ENCODE data around the gene SCFD2.

DNA sequence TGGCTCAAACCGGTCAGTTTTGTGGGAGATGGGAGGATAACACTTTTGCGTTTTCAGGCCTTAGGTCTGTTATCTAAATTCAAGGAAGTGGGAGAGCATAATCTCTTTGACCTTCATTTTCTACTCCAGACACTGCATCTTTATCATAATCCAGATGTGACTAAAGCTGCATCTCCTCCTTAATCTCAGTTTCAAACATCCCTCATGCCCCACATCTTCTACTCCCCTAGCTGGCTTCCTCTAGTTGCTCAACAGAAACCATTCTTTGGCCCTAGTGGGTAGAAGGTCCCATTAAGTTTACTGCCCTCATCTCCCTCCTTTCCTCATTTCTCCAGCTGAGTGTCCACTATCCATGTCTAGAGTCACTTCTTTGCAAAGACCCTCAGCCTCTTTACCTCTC is 522.5 kb downstream of the SCFD2 start:
- TF ChIP-seq, protein P1, sequence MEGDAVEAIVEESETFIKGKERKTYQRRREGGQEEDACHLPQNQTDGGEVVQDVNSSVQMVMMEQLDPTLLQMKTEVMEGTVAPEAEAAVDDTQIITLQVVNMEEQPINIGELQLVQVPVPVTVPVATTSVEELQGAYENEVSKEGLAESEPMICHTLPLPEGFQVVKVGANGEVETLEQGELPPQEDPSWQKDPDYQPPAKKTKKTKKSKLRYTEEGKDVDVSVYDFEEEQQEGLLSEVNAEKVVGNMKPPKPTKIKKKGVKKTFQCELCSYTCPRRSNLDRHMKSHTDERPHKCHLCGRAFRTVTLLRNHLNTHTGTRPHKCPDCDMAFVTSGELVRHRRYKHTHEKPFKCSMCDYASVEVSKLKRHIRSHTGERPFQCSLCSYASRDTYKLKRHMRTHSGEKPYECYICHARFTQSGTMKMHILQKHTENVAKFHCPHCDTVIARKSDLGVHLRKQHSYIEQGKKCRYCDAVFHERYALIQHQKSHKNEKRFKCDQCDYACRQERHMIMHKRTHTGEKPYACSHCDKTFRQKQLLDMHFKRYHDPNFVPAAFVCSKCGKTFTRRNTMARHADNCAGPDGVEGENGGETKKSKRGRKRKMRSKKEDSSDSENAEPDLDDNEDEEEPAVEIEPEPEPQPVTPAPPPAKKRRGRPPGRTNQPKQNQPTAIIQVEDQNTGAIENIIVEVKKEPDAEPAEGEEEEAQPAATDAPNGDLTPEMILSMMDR (IDR thresholded peaks at IDR 0.05; ENCODE audit: borderline replicate concordance, extremely low read depth, low read length, poor library complexity, severe bottlenecking), result no peak
- no peak for TF ChIP-seq EZH2 (IDR thresholded peaks at IDR 0.05; ENCODE audit: borderline replicate concordance, low read depth, low read length, severe bottlenecking)

Measured in DND-41 (cell line).